GM23338 (cell line): ENCODE results near the gene CNTNAP2. TPM values are rescaled to one million over a fixed set of nuclear protein-coding genes. Genes with fewer than 3 reads are reported as not detected.

Experiments
- ATAC-seq: fragments of 200-7000 bp; cut with Tn5 transposase; 3 replicates; pipeline ENCODE4 v1.9.1; 2020
- DNase-seq: peaks from one replicate; pipeline ENCODE4 v3.0.0-alpha.2; 2015; ENCODE audit warnings: low spot score
- H2AFZ ChIP-seq: fragments of 200-600 bp; sonication (generic); 2 replicates; pipeline ENCODE4 v1.8.0; 2016; ENCODE audit warnings: antibody characterized with exemption, mild to moderate bottlenecking, moderate library complexity
- H3F3A ChIP-seq: fragments of 200-600 bp; sonication (generic); replicated peaks from 2 replicates; pipeline ENCODE4 v1.8.0; 2017; ENCODE audit warnings: antibody characterized with exemption, mixed run types, low read depth
- H3K27ac ChIP-seq: fragments of 200-600 bp; sonication (generic); 2 replicates; pipeline ENCODE4 v1.6.1; 2016; ENCODE audit warnings: low read depth
- H3K27me3 ChIP-seq: fragments of 200-600 bp; sonication (generic); 2 replicates; pipeline ENCODE4 v1.8.0; 2016; ENCODE audit warnings: mild to moderate bottlenecking, mixed run types, moderate library complexity; ENCODE audit not compliant: insufficient read depth
- H3K36me3 ChIP-seq: fragments of 200-600 bp; sonication (generic); 2 replicates; pipeline ENCODE4 v1.8.0; 2016; ENCODE audit warnings: mild to moderate bottlenecking; ENCODE audit not compliant: insufficient read depth
- H3K4me1 ChIP-seq: fragments of 200-600 bp; sonication (generic); 2 replicates; pipeline ENCODE4 v1.8.0; 2016; ENCODE audit warnings: mild to moderate bottlenecking, moderate library complexity; ENCODE audit not compliant: insufficient read depth
- H3K4me2 ChIP-seq: fragments of 200-600 bp; sonication (generic); 2 replicates; pipeline ENCODE4 v1.7.1; 2017; ENCODE audit warnings: mixed run types
- H3K4me3 ChIP-seq: fragments of 200-600 bp; sonication (generic); 2 replicates; pipeline ENCODE4 v1.6.1; 2016; ENCODE audit warnings: mixed run types
- H3K79me2 ChIP-seq: fragments of 200-600 bp; sonication (generic); replicated peaks from 2 replicates; pipeline ENCODE4 v1.8.0; 2017; ENCODE audit warnings: mild to moderate bottlenecking; ENCODE audit not compliant: insufficient read depth
- H3K9me2 ChIP-seq: fragments of 200-600 bp; sonication (generic); 2 replicates; pipeline ENCODE4 v1.8.0; 2017; ENCODE audit not compliant: insufficient read depth
- H4K20me1 ChIP-seq: fragments of 200-600 bp; sonication (generic); replicated peaks from 2 replicates; pipeline ENCODE4 v1.8.0; 2017; ENCODE audit warnings: mild to moderate bottlenecking; ENCODE audit not compliant: insufficient read depth
- H3K27ac Mint-ChIP-seq: 2 replicates; pipeline ENCODE4 v1.8.0; 2020; ENCODE audit warnings: inconsistent platforms, mild to moderate bottlenecking, moderate library complexity, mixed read lengths
- H3K27me3 Mint-ChIP-seq: 3 replicates; pipeline ENCODE4 v1.8.0; 2022; ENCODE audit warnings: low read depth, mild to moderate bottlenecking, moderate library complexity, mixed read lengths, inconsistent platforms; ENCODE audit not compliant: insufficient read depth, poor library complexity
- H3K36me3 Mint-ChIP-seq: 3 replicates; pipeline ENCODE4 v1.8.0; 2021; ENCODE audit warnings: low read depth, mild to moderate bottlenecking, inconsistent platforms, moderate library complexity, mixed read lengths
- H3K4me1 Mint-ChIP-seq: 3 replicates; pipeline ENCODE4 v1.8.0; 2020; ENCODE audit warnings: mild to moderate bottlenecking, inconsistent platforms, mixed read lengths
- H3K4me3 Mint-ChIP-seq: 3 replicates; pipeline ENCODE4 v1.8.0; 2021; ENCODE audit warnings: moderate library complexity, mild to moderate bottlenecking, inconsistent platforms, mixed read lengths
- H3K9me3 Mint-ChIP-seq: 3 replicates; pipeline ENCODE4 v1.8.0; 2020; ENCODE audit warnings: moderate library complexity, mild to moderate bottlenecking, inconsistent platforms, mixed read lengths
- EZH2 ChIP-seq: fragments of 200-600 bp; sonication (generic); IDR thresholded peaks from one replicate; pipeline ENCODE4 v1.8.0; 2017; ENCODE audit warnings: antibody characterized with exemption, mild to moderate bottlenecking, low read depth; ENCODE audit not compliant: unreplicated experiment
- EZH2phosphoT487 ChIP-seq: fragments of 200-600 bp; sonication (generic); IDR thresholded peaks from one replicate; pipeline ENCODE4 v1.8.1; 2018; ENCODE audit warnings: antibody characterized with exemption; ENCODE audit not compliant: unreplicated experiment
- JUNB ChIP-seq: IDR thresholded peaks from one replicate; pipeline ENCODE4 v1.6.1; 2016; ENCODE audit warnings: antibody characterized with exemption; ENCODE audit not compliant: unreplicated experiment
- NANOG ChIP-seq: IDR thresholded peaks from 2 replicates; pipeline ENCODE4 v1.6.1; 2016; ENCODE audit warnings: antibody characterized with exemption, borderline replicate concordance
- POLR2AphosphoS5 ChIP-seq: IDR thresholded peaks from 2 replicates; pipeline ENCODE4 v1.6.1; 2016; ENCODE audit warnings: antibody characterized with exemption, low read depth
- STAT1 ChIP-seq: IDR thresholded peaks from one replicate; pipeline ENCODE4 v1.6.1; 2016; ENCODE audit warnings: antibody characterized with exemption; ENCODE audit not compliant: unreplicated experiment
- ZNF331 ChIP-seq: fragments of 250-450 bp; sonication (Bioruptor Pico); IDR thresholded peaks from 2 replicates; pipeline ENCODE4 v1.5.0; 2020; ENCODE audit warnings: low read depth, mild to moderate bottlenecking, moderate library complexity
- ZNF462 ChIP-seq: fragments of 250-450 bp; sonication (Bioruptor Pico); IDR thresholded peaks from 2 replicates; pipeline ENCODE4 v1.5.0; 2020; ENCODE audit warnings: mild to moderate bottlenecking, moderate library complexity
- polyA plus RNA-seq: library from polyadenylated mRNA; unstranded; fragments of >200 nt; fragmentation: Nextera tagmentation; extraction: Ambion mirVana; gene quantifications from 2 replicates; pipeline ENCODE4 v1.2.1, GENCODE V29; 2016
- total RNA-seq: library from RNA; depleted of rRNA; stranded (reverse); fragments of >200 nt; shearing (Covaris generic); gene quantifications from 2 replicates; pipeline ENCODE4 v1.2.3, GENCODE V29; 2014
- TF ChIP-seq, protein P1 (sequence below): IDR thresholded peaks from one replicate; pipeline ENCODE4 v1.6.1; 2018; ENCODE audit warnings: antibody characterized with exemption; ENCODE audit not compliant: unreplicated experiment
- TF ChIP-seq, protein P2 (sequence below): IDR thresholded peaks from 2 replicates; pipeline ENCODE4 v1.6.1; 2016; ENCODE audit warnings: antibody characterized with exemption

CNTNAP2 gene
- total and polyA plus RNA-seq, 2 experiments from 2014 or later, result 38.2 to 61.3 TPM

GRCh38 chr7:148435715-148436114 is 2319.1 kb downstream of the CNTNAP2 start (continued):
- TF ChIP-seq, protein P1, sequence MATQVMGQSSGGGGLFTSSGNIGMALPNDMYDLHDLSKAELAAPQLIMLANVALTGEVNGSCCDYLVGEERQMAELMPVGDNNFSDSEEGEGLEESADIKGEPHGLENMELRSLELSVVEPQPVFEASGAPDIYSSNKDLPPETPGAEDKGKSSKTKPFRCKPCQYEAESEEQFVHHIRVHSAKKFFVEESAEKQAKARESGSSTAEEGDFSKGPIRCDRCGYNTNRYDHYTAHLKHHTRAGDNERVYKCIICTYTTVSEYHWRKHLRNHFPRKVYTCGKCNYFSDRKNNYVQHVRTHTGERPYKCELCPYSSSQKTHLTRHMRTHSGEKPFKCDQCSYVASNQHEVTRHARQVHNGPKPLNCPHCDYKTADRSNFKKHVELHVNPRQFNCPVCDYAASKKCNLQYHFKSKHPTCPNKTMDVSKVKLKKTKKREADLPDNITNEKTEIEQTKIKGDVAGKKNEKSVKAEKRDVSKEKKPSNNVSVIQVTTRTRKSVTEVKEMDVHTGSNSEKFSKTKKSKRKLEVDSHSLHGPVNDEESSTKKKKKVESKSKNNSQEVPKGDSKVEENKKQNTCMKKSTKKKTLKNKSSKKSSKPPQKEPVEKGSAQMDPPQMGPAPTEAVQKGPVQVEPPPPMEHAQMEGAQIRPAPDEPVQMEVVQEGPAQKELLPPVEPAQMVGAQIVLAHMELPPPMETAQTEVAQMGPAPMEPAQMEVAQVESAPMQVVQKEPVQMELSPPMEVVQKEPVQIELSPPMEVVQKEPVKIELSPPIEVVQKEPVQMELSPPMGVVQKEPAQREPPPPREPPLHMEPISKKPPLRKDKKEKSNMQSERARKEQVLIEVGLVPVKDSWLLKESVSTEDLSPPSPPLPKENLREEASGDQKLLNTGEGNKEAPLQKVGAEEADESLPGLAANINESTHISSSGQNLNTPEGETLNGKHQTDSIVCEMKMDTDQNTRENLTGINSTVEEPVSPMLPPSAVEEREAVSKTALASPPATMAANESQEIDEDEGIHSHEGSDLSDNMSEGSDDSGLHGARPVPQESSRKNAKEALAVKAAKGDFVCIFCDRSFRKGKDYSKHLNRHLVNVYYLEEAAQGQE, result no peak
- TF ChIP-seq, protein P2, sequence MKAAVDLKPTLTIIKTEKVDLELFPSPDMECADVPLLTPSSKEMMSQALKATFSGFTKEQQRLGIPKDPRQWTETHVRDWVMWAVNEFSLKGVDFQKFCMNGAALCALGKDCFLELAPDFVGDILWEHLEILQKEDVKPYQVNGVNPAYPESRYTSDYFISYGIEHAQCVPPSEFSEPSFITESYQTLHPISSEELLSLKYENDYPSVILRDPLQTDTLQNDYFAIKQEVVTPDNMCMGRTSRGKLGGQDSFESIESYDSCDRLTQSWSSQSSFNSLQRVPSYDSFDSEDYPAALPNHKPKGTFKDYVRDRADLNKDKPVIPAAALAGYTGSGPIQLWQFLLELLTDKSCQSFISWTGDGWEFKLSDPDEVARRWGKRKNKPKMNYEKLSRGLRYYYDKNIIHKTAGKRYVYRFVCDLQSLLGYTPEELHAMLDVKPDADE, result no peak
- TF ChIP-seq POLR2AphosphoS5, result no peak

- H3K27me3 Mint-ChIP-seq, result peaks cover 5% of the 10 kb centered on the region
- TF ChIP-seq, protein P2, result no peak
- TF ChIP-seq NANOG (no peak), ZNF462 (no peak), ZNF331 (CRISPR knock-in tag) (no peak), STAT1 (no peak), EZH2 (no peak), EZH2phosphoT487 (no peak), POLR2AphosphoS5 (no peak), JUNB (no peak)
These were observed 2319.5 kb downstream of the CNTNAP2 start for GRCh38 chr7:148436135-148436534.

More at GRCh38 chr7:148436135-148436534, 2319.5 kb downstream of the CNTNAP2 start:
- Histone ChIP-seq H3K27ac (no peak overlapping the region), H3K4me3 (no peak overlapping the region), H3K4me2 (no peak overlapping the region), H3K4me1 (no peaks in the 10 kb centered on the region), H3K27me3 (no peaks in the 10 kb centered on the region), H2AFZ (no peak overlapping the region), H3K36me3 (no peaks in the 10 kb centered on the region), H4K20me1 (no peaks in the 10 kb centered on the region), H3K9me2 (no peaks in the 10 kb centered on the region; the same call in 1 of the 2 replicates), H3F3A (no peaks in the 10 kb centered on the region), H3K79me2 (no peaks in the 10 kb centered on the region)
- DNase-seq, result no peak
- no peaks in the 10 kb centered on the region for H3K9me3 Mint-ChIP-seq
- H3K4me1 Mint-ChIP-seq, result no peaks in the 10 kb centered on the region; the same call in 2 of the 3 replicates
- no peak overlapping the region for H3K4me3 Mint-ChIP-seq
- H3K36me3 Mint-ChIP-seq, result no peaks in the 10 kb centered on the region
- ATAC-seq, result no peak
- no peak overlapping the region for H3K27ac Mint-ChIP-seq
